ENCODE results near the gene MAEL.

MAEL gene

GRCh38 chr1:167056529-167057231 is 67.6 kb downstream of the MAEL start:
- DNase-seq (ENCODE audit: low read depth in 2 of 2): no peak

GRCh38 chr1:167057241-167057688 is 68.2 kb downstream of the MAEL start:
- no peak for DNase-seq (ENCODE audit: low read depth in 2 of 2)

- DNase-seq (ENCODE audit: low read depth in 2 of 2): peak; percentile 36
Measured at GRCh38 chr1:167059045-167059808, 70.1 kb downstream of the MAEL start.

GRCh38 chr1:167059809-167060107 is 70.7 kb downstream of the MAEL start:
- DNase-seq (ENCODE audit: low read depth in 2 of 2): no peak

GRCh38 chr1:167060141-167061072 is 71.3 kb downstream of the MAEL start:
- no peak for DNase-seq (ENCODE audit: low read depth in 2 of 2)

- DNase-seq (ENCODE audit: low read depth in 2 of 2): no peak
Measured at GRCh38 chr1:167061073-167061464, 72.0 kb downstream of the MAEL start.

GRCh38 chr1:167064621-167065020 is 75.5 kb downstream of the MAEL start:
- DNase-seq (ENCODE audit: low read depth in 2 of 2): no peak

- no peak for DNase-seq (ENCODE audit: low read depth in 2 of 2)
Measured at GRCh38 chr1:167065471-167065870, 76.4 kb downstream of the MAEL start.

GRCh38 chr1:167066333-167067122 is 77.4 kb downstream of the MAEL start:
- DNase-seq (ENCODE audit: low read depth in 2 of 2): peak; percentile 56 to 61

- DNase-seq (ENCODE audit: low read depth in 2 of 2): no peak
Measured at GRCh38 chr1:167067904-167068303, 78.8 kb downstream of the MAEL start.

- no peak for DNase-seq (ENCODE audit: low read depth in 2 of 2)
Measured at GRCh38 chr1:167068761-167069160, 79.7 kb downstream of the MAEL start.

GRCh38 chr1:167071286-167071685 is 82.2 kb downstream of the MAEL start:
- DNase-seq (ENCODE audit: low read depth in 2 of 2): no peak

Measured in stimulated activated CD8-positive, alpha-beta memory T cell treated with anti-CD3 and anti-CD28 coated beads, Interleukin-15, amount 100 ng/mL, for 48 hours (primary cell).